Measurements from ENCODE around the gene ADD2.

DNA sequence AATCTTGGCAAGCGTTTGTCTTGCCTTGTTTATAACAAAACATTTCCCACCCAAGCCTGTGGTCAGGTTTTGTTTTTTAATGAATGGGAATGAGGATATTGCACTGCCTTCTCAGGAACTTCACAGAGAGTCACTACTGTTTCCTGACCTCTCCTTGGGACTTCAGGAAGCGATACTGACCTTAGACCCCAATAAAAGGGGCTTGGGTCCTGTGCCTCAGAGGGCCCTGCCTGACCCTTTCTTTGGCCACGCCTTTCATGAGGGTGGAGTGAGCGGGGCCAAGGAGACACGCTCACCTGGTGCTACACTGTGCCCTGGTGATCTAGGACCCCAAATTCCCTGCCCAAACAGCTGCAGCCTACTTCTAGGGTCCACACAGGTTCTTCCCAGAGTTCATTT is 121.6 kb downstream of the ADD2 start:
- TF ChIP-seq, protein P1, sequence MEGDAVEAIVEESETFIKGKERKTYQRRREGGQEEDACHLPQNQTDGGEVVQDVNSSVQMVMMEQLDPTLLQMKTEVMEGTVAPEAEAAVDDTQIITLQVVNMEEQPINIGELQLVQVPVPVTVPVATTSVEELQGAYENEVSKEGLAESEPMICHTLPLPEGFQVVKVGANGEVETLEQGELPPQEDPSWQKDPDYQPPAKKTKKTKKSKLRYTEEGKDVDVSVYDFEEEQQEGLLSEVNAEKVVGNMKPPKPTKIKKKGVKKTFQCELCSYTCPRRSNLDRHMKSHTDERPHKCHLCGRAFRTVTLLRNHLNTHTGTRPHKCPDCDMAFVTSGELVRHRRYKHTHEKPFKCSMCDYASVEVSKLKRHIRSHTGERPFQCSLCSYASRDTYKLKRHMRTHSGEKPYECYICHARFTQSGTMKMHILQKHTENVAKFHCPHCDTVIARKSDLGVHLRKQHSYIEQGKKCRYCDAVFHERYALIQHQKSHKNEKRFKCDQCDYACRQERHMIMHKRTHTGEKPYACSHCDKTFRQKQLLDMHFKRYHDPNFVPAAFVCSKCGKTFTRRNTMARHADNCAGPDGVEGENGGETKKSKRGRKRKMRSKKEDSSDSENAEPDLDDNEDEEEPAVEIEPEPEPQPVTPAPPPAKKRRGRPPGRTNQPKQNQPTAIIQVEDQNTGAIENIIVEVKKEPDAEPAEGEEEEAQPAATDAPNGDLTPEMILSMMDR (IDR thresholded peaks at IDR 0.05): no peak
- no peak for TF ChIP-seq POLR2A (IDR thresholded peaks at IDR 0.05)
